NCI-H2196 treated with DMSO at 0.1 percent for 48 hours (cell line): Measurements from ENCODE around the gene OR2T29.
"Not testable (repeated sequence)": the region's sequence is repeated elsewhere in the genome, so short reads cannot be mapped to it uniquely, and the experiment has no call there.

ENCODE experiments used
- DNase-seq: peaks from one replicate; lab custom pipeline; 2025; ENCODE audit not compliant: unreplicated experiment; lab: John Stamatoyannopoulos, UW

The OR2T29 gene

DNA sequence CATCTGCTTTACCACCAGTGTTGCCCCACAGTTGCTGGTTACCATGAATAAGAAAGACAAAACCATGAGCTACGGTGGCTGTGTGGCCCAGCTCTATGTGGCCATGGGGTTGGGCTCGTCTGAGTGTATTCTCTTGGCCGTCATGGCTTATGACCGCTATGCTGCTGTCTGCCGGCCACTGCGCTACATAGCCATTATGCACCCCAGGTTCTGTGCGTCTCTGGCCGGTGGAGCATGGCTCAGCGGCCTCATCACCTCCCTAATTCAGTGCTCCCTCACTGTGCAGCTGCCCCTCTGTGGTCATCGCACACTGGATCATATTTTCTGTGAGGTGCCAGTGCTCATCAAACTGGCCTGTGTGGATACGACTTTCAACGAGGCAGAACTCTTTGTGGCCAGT, 40.7 kb downstream of the OR2T29 start:
- no peak for DNase-seq

DNA sequence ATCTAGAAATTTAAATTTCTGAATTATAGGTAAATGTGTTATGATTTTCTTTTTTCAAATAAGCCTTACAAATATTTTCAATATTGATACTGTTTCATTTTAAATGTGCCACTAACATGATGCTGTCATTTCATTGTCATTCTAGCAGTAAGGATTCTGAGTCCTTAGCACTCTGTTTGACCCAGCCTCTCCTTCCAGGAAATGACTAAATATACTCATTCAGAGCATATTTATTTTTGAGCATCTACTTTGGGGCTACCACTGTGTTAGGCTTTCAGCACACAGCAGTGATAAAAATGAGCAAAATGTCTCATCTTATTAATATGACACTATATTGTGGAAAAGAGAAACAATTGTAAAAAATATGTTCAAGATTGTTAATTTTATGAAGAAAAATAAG, 52.4 kb downstream of the OR2T29 start:
- DNase-seq: not testable (repeated sequence)

DNA sequence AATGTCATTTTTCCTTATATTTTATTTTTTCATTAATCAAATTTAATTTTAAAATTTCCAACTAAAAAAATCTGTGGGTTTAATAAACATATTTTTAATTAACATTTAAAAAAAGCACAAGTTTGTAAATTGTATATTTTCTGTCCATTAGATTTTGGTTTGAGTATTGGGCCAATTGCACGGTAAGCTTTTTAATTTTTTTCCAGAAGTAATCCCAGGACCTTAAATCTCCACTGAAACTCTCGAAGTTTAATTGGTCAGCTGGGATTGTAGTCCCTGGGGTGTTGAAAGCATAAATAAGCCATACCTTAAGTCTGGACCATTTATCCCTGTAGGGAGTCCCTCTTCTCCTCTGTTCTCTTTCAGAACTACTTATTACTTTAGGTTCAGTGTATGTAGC, 54.8 kb downstream of the OR2T29 start, which contains the start of gene OR2G6:
TSS of gene OR2G6 (plus strand) at position 301 of the 400 bp plus-strand sequence. CDS start 13,574 bp downstream, outside the sequence.
- not testable (repeated sequence) for DNase-seq
